Skeletal muscle satellite cell (primary cell): Measurements from ENCODE around the gene KCNS1.

Experiments
- H3K27me3 ChIP-seq: 2 replicates; pipeline ENCODE4 v1.7.0; 2013; ENCODE audit warnings: low read length; ENCODE audit not compliant: control insufficient read depth, insufficient read depth
- H3K36me3 ChIP-seq: 2 replicates; pipeline ENCODE4 v1.7.0; 2013; ENCODE audit warnings: mild to moderate bottlenecking, control low read depth, low read length; ENCODE audit not compliant: insufficient read depth
- H3K4me1 ChIP-seq: 2 replicates; pipeline ENCODE4 v1.7.0; 2013; ENCODE audit warnings: low read length; ENCODE audit not compliant: control insufficient read depth, insufficient read depth
- H3K4me2 ChIP-seq: 2 replicates; pipeline ENCODE4 v1.7.0; 2013; ENCODE audit warnings: mild to moderate bottlenecking, low read length
- H3K4me3 ChIP-seq: 2 replicates; pipeline ENCODE4 v1.7.0; 2013; ENCODE audit warnings: low read length
- H3K9ac ChIP-seq: 2 replicates; pipeline ENCODE4 v1.7.0; 2013; ENCODE audit warnings: mild to moderate bottlenecking, low read depth, low read length, moderate library complexity
- H3K9me3 ChIP-seq: replicated peaks from 2 replicates; pipeline ENCODE4 v1.7.0; 2013; ENCODE audit warnings: mild to moderate bottlenecking, control low read depth, low read length

KCNS1 gene

GRCh38 chr20:45056473-45057173 lies 44.3 kb downstream of the KCNS1 start:
- Histone ChIP-seq H3K27me3 (no peaks in the 10 kb centered on the region), H3K9ac (no peak overlapping the region), H3K4me3 (no peak overlapping the region), H3K9me3 (no peaks in the 10 kb centered on the region), H3K4me1 (peaks cover 34% of the 10 kb centered on the region), H3K36me3 (peaks cover 4% of the 10 kb centered on the region), H3K4me2 (no peak overlapping the region)

DNA sequence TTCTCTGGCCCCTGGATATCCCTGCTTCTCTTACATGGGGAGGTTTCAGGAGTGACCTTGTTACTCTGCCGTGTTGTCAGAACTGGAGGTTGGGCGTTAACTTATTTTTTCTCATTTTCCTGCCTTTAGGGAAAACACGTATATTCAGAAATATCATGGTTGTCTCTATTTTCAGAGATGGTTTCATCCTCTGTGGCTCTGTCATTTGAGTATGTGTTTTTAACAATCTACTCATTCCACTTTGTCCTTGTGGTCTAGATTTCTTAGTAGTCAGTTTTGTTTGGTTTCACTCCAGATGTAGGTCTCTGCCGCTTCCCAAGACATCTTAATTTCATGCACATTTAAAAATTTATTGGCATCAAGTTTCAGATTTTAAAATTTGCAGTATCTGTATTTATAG lies 45.9 kb downstream of the KCNS1 start:
- Histone ChIP-seq H3K9ac (no peak overlapping the region), H3K4me3 (no peak overlapping the region), H3K4me1 (peaks cover 22% of the 10 kb centered on the region), H3K4me2 (peak overlapping the region; percentile 15), H3K9me3 (no peaks in the 10 kb centered on the region), H3K36me3 (peaks cover 4% of the 10 kb centered on the region), H3K27me3 (no peaks in the 10 kb centered on the region)

DNA sequence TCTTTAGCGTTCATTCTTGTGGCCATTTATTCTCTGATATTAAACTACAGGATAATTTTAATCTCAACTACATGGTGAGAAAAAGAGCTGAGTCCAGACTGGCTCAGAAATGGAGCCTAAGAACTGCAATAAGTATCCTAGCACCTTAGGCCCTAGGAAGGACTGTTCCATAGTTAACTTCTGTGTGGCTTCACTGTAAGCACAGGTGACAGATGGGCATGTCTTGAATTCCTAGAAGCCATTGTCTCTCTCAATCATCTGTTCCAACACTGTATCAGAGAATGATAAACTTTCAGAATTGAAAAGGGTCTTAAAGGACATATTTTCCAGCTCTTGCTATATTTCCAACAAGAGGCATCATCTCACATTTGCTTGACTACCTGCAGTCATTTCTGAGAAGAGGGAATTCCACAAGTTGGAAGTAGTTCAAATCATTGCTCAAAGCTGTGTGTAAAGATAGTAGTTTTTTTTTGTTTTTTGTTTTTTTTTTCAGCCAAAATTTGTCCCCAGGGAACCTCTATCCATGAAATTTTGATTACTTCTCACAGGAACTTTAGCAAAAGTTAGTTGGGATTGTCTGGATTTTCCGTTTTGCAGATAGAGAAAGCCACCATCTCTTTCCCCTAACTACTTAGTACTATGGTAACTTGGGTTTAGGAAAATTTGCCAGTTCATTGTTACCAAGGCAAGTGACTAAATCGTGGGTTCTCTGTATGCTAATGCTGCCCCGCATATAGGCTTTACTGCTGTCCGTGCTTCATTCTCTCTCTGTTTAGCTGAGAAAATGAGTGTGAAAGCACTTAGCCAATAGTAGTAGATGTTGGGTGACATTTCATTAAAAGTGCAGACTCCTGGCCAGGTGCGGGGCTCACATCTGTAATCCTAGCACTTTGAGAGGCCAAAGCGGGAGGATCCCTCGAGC lies 47.2 kb downstream of the KCNS1 start:
- no peaks in the 10 kb centered on the region for H3K27me3 ChIP-seq
- no peaks in the 10 kb centered on the region for H3K9me3 ChIP-seq
- H3K9ac ChIP-seq, result no peak overlapping the region
- H3K4me1 ChIP-seq, result peaks cover 15% of the 10 kb centered on the region
- H3K4me2 ChIP-seq, result no peak overlapping the region
- peaks cover 4% of the 10 kb centered on the region for H3K36me3 ChIP-seq
- H3K4me3 ChIP-seq, result no peak overlapping the region

DNA sequence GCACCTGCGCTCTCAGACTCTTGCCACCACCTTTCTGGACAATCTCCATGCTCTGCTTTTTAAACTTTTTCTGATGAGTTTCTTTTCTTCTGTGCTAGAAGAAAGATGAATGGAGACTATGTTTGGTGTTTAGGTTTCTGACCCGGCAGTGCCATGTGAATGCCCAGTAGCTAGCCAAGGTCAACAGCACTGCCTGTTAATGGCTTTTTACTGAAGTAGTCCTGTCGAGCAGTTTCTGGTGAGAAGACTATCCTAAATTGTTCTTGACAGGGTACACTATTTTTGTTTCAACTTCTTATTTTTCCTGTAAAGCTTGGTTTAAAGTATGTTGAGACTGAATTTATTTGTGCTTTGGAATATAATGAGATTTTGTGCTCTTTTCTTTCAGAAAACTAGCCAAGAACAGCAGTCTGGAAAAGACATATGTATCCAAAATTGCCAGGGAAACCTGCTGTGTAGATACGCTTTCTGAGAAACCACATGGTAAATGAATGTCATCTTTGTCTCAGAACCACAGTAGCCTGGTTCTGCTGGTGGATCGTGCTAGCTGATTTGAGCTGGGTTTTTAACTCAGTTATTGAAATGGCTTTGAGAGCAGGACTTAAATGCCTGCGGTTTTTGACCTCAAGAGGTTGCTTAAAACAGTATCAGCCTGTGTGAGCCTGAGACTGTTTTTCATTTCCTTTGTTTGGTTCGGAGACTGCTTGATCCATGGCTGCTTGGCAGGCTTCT lies 48.1 kb downstream of the KCNS1 start:
- Histone ChIP-seq H3K4me2 (no peak overlapping the region), H3K27me3 (no peaks in the 10 kb centered on the region), H3K4me3 (no peak overlapping the region), H3K36me3 (peaks cover 4% of the 10 kb centered on the region), H3K9me3 (no peaks in the 10 kb centered on the region), H3K9ac (no peak overlapping the region), H3K4me1 (peaks cover 15% of the 10 kb centered on the region)

DNA sequence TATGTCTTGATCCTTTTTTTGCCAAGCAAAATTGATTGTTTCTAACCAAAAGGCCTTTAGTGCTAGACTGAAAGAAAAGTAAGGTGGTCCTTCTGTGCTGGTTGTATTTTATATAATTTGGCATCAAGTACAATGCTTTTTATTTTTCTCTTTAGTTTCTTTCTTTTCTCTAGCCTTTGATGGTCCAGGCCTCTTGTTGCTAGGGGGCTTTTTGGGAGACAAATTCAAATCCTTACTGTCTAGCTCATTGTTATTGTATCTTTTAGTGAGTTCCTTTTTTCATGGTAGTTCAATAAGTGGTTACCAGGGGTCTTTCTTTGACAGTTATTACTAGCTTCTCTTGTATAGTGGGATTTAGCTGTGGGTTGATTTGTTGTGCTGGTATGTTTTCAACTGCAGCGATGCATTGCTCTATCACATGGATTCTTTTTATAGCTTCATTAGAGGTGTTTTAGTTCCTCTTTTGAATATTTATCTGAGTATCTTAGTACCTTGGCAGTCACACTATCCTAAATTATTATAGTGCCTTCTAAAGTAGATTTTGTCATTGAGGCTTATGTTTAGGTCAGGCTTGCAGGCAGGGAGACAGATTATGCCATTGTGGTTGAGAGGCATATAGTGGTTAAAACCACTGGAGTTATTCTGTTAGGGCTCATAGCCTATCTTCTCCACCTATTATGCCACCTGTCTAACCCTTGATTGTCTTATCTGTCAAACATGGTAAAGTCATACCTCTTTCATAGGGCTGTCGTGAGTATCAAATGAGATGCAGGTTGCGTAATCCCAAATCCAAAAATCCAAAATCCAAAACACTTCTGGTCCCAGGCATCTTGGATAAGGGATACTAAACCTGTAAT lies 49.5 kb downstream of the KCNS1 start:
- Histone ChIP-seq H3K4me2 (no peak overlapping the region), H3K9ac (no peak overlapping the region), H3K36me3 (no peaks in the 10 kb centered on the region), H3K9me3 (no peaks in the 10 kb centered on the region), H3K27me3 (no peaks in the 10 kb centered on the region), H3K4me1 (peaks cover 15% of the 10 kb centered on the region), H3K4me3 (no peak overlapping the region)

DNA sequence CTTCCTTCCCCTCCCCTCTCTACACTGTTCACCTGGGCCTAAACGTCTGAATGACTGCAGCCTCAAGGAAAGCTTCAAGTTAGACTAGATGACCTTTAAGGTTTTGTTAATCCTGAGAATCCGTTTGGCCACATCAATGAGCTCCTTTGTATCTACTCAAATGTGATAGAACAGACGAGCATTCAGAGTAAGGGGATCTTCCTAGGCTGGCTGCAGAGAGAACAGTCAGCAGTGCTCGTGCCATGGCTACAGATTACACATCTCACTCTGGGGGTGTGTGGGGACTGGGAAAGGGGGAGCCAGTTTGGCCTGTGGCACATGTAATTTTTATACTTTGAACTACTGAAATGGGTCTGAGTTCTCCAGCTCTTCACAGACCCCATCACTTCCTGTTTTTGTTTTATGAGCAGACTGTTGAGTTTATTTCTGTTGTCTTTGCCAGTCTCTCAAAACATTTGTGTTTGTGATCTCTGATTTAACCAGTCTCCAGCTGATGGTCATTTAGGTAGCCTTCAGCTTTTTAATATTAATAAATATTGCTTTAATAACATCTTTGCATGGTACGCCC lies 50.9 kb downstream of the KCNS1 start:
- Histone ChIP-seq H3K4me2 (no peak overlapping the region), H3K9me3 (no peaks in the 10 kb centered on the region), H3K36me3 (no peaks in the 10 kb centered on the region), H3K9ac (no peak overlapping the region), H3K4me3 (no peak overlapping the region), H3K4me1 (peaks cover 9% of the 10 kb centered on the region), H3K27me3 (no peaks in the 10 kb centered on the region)

DNA sequence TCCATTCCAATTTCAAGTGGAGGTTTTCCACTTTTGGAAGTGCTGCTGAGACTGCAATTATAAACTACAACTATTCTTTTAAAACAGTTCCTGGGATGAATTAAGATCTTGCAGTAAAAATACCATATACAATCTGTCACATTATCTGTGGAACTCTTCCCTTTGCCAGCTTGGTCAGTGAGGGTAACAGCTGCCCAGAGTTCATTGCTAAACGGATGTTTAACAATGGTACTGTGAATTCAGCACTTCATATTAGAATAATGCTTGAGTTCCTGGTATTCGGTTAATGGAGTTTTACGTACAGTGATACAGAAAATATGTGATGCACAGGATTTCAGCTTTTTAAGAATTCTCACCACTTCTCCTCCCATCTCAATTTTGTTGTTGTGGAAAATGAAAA lies 51.5 kb downstream of the KCNS1 start:
- Histone ChIP-seq H3K36me3 (no peaks in the 10 kb centered on the region), H3K27me3 (no peaks in the 10 kb centered on the region), H3K9me3 (no peaks in the 10 kb centered on the region), H3K9ac (no peak overlapping the region), H3K4me2 (no peak overlapping the region), H3K4me1 (peaks cover 8% of the 10 kb centered on the region), H3K4me3 (no peak overlapping the region)

GRCh38 chr20:45047581-45048119 lies 53.3 kb downstream of the KCNS1 start:
- H3K4me2 ChIP-seq, result no peak overlapping the region
- no peak overlapping the region for H3K4me3 ChIP-seq
- H3K9me3 ChIP-seq, result no peaks in the 10 kb centered on the region
- no peak overlapping the region for H3K9ac ChIP-seq
- H3K36me3 ChIP-seq, result no peaks in the 10 kb centered on the region
- no peaks in the 10 kb centered on the region for H3K27me3 ChIP-seq
- peaks cover 11% of the 10 kb centered on the region for H3K4me1 ChIP-seq

DNA sequence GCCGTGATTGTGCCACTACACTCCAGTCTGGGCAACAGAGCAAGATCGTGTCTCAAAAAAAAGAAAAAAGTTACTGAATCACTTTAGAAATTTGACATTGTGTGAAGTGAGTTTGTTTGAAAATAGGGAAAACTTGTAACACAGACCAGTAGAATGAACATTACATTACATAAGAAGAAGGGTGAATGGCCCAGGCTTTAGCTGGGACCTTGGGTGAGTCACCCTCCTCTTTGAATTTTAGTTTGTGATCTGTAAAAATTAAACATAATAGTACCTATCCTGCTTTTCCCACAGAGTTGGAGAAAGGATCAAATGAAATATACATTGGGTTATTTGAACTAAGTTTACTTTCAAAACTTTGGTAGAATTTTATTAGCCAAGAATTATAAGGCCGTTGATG lies 56.3 kb downstream of the KCNS1 start:
- Histone ChIP-seq H3K4me3 (no peak overlapping the region), H3K4me1 (peaks cover 24% of the 10 kb centered on the region), H3K36me3 (no peaks in the 10 kb centered on the region), H3K9ac (no peak overlapping the region), H3K4me2 (no peak overlapping the region), H3K9me3 (no peaks in the 10 kb centered on the region), H3K27me3 (no peaks in the 10 kb centered on the region)

- Histone ChIP-seq H3K4me1 (peaks cover 29% of the 10 kb centered on the region), H3K36me3 (no peaks in the 10 kb centered on the region), H3K9me3 (no peaks in the 10 kb centered on the region), H3K27me3 (no peaks in the 10 kb centered on the region), H3K9ac (no peak overlapping the region), H3K4me3 (no peak overlapping the region), H3K4me2 (no peak overlapping the region)
These were observed 56.8 kb downstream of the KCNS1 start for GRCh38 chr20:45044084-45044573.
